Esophagus muscularis mucosa (tissue), 4 donors: ENCODE data around the gene KIR3DL2. TPM values are rescaled to one million over a fixed set of nuclear protein-coding genes. Genes with fewer than 3 reads are reported as not detected.
A peak's percentile ranks its signal among the peaks of the same experiment; 100 is the strongest.
"Not testable (repeated sequence)": the region's sequence is repeated elsewhere in the genome, so short reads cannot be mapped to it uniquely, and the experiment has no call there.

Source experiments
- DNase-seq: peaks from one replicate; pipeline ENCODE4 v3.0.0-alpha.2; 2017; ENCODE audit errors: extremely low spot score
- H3K27ac ChIP-seq, 4 donors: fragments of 200-600 bp; sonication (generic); replicated peaks in 1 of 4; 1 replicate in 3 of 4; 2 replicates in 1 of 4; pipeline ENCODE4 v1.5.1; 2016 to 2019; ENCODE audit warnings: mild to moderate bottlenecking in 1 of 4
- H3K27me3 ChIP-seq, 4 donors: fragments of 200-600 bp; sonication (generic); one replicate each; pipeline versions ENCODE4 v1.5.1 to v1.6.0; 2016 to 2019
- H3K36me3 ChIP-seq, 4 donors: fragments of 200-600 bp; sonication (generic); one replicate each; pipeline ENCODE4 v1.5.1; 2016 to 2019
- H3K4me1 ChIP-seq, 4 donors: fragments of 200-600 bp; sonication (generic); one replicate each; pipeline ENCODE4 v1.5.1; 2016 to 2019
- H3K4me3 ChIP-seq, 4 donors: fragments of 200-600 bp; sonication (generic); 1 replicate in 2 of 4; 2 replicates in 2 of 4; pipeline ENCODE4 v1.5.1; 2016 to 2019; ENCODE audit warnings: mild to moderate bottlenecking in 4 of 4, moderate library complexity in 1 of 4
- H3K9me3 ChIP-seq, 4 donors: fragments of 200-600 bp; sonication (generic); 1 replicate in 3 of 4; 2 replicates in 1 of 4; pipeline ENCODE4 v1.5.1; 2016 to 2019
- EP300 ChIP-seq: sonication (generic); formaldehyde crosslinking; IDR thresholded peaks from one replicate; pipeline ENCODE4 v1.6.1; 2017; ENCODE audit warnings: antibody characterized with exemption
- POLR2A ChIP-seq: fragments of 450-650 bp; IDR thresholded peaks from one replicate; pipeline ENCODE4 v1.6.1; 2017; ENCODE audit warnings: antibody characterized with exemption, moderate library complexity, mild to moderate bottlenecking, low read depth
- POLR2AphosphoS5 ChIP-seq, 2 donors: sonication (generic); formaldehyde crosslinking; IDR thresholded peaks; one replicate each; pipeline ENCODE4 v1.6.1; 2017; ENCODE audit warnings: antibody characterized with exemption in 2 of 2
- WGBS: methylation state at CpG from one replicate; pipeline ENCODE4 v1.1.5; 2018; 5-methylcytosine and 5-hydroxymethylcytosine counted together
- intact Hi-C: fragments of 100-400 bp; cut with DNase I; formaldehyde crosslinking; loops from one replicate; pipeline ENCODE4 v1.15.1; 2023
- total RNA-seq, 4 donors: library from RNA; depleted of rRNA; stranded (reverse); fragments of >200 nt; gene quantifications; one replicate each; pipeline versions ENCODE4 v1.1.0 to v1.2.1, GENCODE V29; 2016
- TF ChIP-seq, protein P1 (sequence below), 3 experiments: fragments of 200-600 bp in 2 of 3; fragments of 450-650 bp in 1 of 3; sonication (generic) in 2 of 3; IDR thresholded peaks; one replicate each; pipeline ENCODE4 v1.5.1; 2017 to 2019; ENCODE audit warnings: antibody characterized with exemption in 3 of 3, mild to moderate bottlenecking in 2 of 3, moderate library complexity in 1 of 3

Gene KIR3DL2
- total RNA-seq, 4 donors from 2014 or later, result not detected

DNA sequence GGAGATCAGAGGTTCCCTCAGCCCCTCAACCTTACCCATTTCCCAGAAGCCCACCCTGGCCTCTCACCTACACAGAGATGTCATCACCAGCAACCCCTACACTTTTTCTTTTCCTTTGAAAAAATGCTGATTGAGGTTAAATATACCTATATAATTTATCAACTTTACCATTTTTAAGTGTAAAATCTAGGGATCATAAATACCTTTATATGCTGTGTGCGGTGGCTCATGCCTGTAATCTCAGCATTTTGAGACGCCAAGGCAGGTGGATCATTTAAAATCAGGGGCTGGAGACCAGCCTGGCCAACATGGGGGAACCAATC lies 43.8 kb upstream of the KIR3DL2 start:
- no peak overlapping the region for H3K4me3 ChIP-seq
- peak; percentile 3 for DNase-seq
- H3K27ac ChIP-seq, result no peak overlapping the region
- peaks cover 0 to 30% (median 0%) of the 10 kb centered on the region in 4 donors for H3K27me3 ChIP-seq
- WGBS, result 59% methylated on average over 2 of the region's 2 CpGs
- intact Hi-C loops, result no loop called here
- H3K9me3 ChIP-seq, result no peaks in the 10 kb centered on the region
- no peaks in the 10 kb centered on the region for H3K36me3 ChIP-seq
- no peak for TF ChIP-seq POLR2AphosphoS5 (IDR thresholded peaks at IDR 0.05)
- no peak for TF ChIP-seq POLR2A
- TF ChIP-seq, protein P1, sequence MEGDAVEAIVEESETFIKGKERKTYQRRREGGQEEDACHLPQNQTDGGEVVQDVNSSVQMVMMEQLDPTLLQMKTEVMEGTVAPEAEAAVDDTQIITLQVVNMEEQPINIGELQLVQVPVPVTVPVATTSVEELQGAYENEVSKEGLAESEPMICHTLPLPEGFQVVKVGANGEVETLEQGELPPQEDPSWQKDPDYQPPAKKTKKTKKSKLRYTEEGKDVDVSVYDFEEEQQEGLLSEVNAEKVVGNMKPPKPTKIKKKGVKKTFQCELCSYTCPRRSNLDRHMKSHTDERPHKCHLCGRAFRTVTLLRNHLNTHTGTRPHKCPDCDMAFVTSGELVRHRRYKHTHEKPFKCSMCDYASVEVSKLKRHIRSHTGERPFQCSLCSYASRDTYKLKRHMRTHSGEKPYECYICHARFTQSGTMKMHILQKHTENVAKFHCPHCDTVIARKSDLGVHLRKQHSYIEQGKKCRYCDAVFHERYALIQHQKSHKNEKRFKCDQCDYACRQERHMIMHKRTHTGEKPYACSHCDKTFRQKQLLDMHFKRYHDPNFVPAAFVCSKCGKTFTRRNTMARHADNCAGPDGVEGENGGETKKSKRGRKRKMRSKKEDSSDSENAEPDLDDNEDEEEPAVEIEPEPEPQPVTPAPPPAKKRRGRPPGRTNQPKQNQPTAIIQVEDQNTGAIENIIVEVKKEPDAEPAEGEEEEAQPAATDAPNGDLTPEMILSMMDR (IDR thresholded peaks at IDR 0.05), result no peak
- TF ChIP-seq EP300, result no peak
- no peaks in the 10 kb centered on the region for H3K4me1 ChIP-seq

DNA sequence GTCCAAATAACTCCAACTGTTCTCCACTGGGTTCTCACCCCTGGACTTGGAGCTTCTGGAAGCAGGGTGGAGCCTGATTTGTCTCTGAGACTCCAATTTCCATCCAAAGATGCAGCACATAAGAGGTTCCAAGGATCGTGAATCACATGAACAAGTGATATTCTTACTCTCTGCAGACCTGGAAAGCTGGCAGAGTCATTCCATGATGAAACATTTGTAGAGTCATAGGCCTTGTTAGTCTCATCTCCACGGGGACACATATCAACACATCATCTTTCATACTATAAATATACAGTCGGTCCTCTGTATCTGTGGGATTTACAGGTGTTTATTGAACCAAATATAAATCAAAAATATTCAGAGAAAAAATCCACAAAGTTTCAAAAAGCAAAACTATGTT lies 35.7 kb upstream of the KIR3DL2 start:
- H3K27ac ChIP-seq, H3K4me3 ChIP-seq, H3K9me3 ChIP-seq, intact Hi-C loops, H3K4me1 ChIP-seq, H3K36me3 ChIP-seq, DNase-seq: not testable (repeated sequence)
- WGBS, result 68% methylated on average over 3 of the region's 3 CpGs
- peaks cover 0 to 16% (median 0%) of the 10 kb centered on the region in 4 donors for H3K27me3 ChIP-seq

DNA sequence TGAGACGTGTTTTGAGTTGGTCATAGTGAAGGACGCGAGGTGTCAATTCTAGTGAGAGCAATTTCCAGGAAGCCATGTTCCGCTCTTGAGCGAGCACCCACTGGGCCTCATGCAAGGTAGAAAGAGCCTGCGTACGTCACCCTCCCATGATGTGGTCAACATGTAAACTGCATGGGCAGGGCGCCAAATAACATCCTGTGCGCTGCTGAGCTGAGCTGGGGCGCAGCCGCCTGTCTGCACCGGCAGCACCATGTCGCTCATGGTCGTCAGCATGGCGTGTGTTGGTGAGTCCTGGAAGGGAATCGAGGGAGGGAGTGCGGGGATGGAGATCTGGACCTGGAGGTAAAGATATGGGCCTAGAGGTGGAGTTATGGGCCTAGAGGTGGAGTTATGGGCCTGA lies 34.0 kb upstream of the KIR3DL2 start, which contains the start of gene KIR3DL1:
TSS of gene KIR3DL1 (plus strand) at position 218 of the 400 bp plus-strand sequence.
- WGBS, result 90% methylated on average over 15 of the region's 17 CpGs
- DNase-seq, H3K9me3 ChIP-seq, H3K4me1 ChIP-seq, intact Hi-C loops, H3K4me3 ChIP-seq, H3K36me3 ChIP-seq, H3K27ac ChIP-seq: not testable (repeated sequence)
- peaks cover 0 to 23% (median 0%) of the 10 kb centered on the region in 4 donors for H3K27me3 ChIP-seq

DNA sequence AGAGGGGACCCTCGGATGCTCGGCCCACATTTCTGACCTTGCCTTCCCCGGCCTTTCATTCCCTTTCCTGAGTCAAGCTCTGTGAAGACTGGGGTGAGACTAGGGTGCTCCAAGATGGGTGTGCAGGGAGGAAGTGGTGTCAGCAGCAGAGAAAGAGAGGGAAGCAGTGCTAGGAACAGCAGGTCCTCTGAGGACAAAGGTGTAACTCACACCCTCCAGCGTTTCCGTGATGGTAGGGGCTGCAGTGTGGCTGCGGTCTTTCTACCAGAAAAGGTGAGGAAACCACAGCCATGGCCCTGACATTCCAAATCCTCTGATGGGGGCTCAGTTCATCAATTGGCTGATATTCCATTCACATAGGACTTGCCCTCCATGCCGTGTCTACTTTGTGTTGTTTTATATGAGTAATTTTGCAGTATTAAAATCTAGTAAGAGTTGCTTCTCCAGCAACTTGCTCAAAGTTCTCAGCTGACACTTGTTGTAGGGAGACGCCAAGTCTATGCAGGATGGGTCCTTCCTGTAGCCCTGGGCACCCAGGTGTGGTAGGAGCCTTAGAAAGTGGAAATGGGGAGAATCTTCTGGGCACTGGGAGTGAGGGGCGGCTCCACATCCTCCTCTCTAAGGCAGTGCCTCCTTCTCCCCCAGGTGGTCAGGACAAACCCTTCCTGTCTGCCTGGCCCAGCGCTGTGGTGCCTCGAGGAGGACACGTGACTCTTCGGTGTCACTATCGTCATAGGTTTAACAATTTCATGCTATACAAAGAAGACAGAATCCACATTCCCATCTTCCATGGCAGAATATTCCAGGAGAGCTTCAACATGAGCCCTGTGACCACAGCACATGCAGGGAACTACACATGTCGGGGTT lies 32.3 kb upstream of the KIR3DL2 start:
- intact Hi-C loops, result no loop called here
- H3K36me3 ChIP-seq, result no peaks in the 10 kb centered on the region
- H3K9me3 ChIP-seq, result no peaks in the 10 kb centered on the region
- no peak overlapping the region for H3K27ac ChIP-seq
- no peak overlapping the region for H3K4me3 ChIP-seq
- no peak for DNase-seq
- H3K27me3 ChIP-seq, result peaks cover 0 to 20% (median 0%) of the 10 kb centered on the region in 4 donors
- H3K4me1 ChIP-seq, result no peaks in the 10 kb centered on the region
- WGBS, result 86% methylated on average over 13 of the region's 15 CpGs
- TF ChIP-seq POLR2A (no peak), EP300 (no peak), POLR2AphosphoS5 (IDR thresholded peaks at IDR 0.05) (no peak)
- TF ChIP-seq, protein P1 (IDR thresholded peaks at IDR 0.05), result no peak

DNA sequence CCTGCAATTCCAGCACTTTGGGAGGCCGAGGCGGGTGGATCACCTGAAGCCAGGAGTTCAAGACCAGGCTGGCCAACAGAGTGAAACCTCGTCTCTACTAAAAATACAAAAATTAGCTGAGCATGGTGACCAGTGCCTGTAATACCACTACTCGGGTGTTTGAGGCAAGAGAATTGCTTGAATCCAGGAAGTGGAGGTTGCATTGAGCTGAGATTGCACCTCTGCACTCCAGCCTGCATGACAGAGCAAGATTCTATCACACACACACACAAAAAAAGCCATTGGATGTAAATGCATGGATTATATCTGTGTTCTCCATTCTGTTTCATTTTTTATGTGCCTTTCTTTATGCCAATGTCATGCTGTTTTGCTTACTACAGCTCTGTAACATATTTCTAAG lies 25.8 kb upstream of the KIR3DL2 start:
- H3K4me3 ChIP-seq, intact Hi-C loops, H3K27ac ChIP-seq, H3K27me3 ChIP-seq, DNase-seq, H3K36me3 ChIP-seq, H3K4me1 ChIP-seq, H3K9me3 ChIP-seq: not testable (repeated sequence)
- 62% methylated on average over 4 of the region's 4 CpGs for WGBS

DNA sequence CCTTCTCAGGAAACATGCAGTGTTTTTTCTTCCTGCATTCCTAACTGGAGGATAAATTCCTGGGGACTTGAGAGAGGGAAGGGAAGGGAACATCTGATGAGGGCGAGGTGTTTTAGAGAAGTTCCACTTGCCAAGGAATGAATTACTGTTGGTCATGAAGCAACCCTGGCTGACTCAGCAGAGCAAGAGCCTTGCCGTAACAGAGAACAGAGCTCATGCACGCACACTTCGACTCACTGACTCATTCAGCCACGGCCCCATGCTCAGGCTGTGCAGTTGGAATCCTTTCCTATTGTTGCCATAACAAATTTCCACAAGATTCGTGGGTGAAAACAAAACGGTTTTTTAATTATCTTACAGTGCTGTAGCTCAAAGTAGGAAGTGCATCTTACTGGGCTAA lies 24.9 kb upstream of the KIR3DL2 start:
- not testable (repeated sequence) for H3K4me3 ChIP-seq
- WGBS, result 28% methylated on average over 6 of the region's 7 CpGs

DNA sequence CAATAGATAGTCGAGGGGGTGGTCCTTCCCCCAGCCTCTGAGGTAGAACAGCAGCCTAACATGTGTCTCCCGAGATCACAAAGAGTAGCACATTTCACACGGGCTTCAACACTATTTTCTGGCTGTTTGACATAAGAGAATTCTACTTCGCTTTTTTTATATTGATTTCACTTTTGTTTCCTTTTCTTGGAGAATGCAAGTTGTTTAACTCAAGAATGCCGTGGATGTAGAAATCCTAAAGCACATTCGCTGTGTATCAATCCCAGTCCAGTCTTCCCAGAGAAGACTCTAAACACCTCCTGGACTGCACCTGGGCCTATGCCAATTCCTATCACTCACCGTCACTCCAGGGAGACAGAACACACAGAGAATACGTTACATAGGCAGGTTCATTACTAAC lies 22.2 kb upstream of the KIR3DL2 start:
- H3K36me3 ChIP-seq, intact Hi-C loops, DNase-seq, H3K9me3 ChIP-seq, H3K4me1 ChIP-seq, H3K27ac ChIP-seq, H3K27me3 ChIP-seq, H3K4me3 ChIP-seq: not testable (repeated sequence)
- 72% methylated on average over 7 of the region's 8 CpGs for whole genome bisulfite sequencing

More for the DNA sequence above, 24.9 kb upstream of the KIR3DL2 start:
- H3K36me3 ChIP-seq, H3K27me3 ChIP-seq, H3K27ac ChIP-seq, H3K4me1 ChIP-seq, H3K9me3 ChIP-seq, DNase-seq, intact Hi-C loops: not testable (repeated sequence)

DNA sequence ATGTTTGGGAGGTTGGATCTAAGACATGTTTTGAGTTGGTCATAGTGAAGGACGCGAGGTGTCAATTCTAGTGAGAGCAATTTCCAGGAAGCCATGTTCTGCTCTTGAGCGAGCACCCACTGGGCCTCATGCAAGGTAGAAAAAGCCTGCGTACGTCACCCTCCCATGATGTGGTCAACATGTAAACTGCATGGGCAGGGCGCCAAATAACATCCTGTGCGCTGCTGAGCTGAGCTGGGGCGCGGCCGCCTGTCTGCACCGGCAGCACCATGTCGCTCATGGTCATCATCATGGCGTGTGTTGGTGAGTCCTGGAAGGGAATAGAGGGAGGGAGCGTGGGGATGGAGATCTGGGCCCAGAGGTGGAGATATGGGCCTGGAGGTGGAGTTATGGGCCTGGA lies 17.7 kb upstream of the KIR3DL2 start, which contains the start of gene KIR2DS4:
TSS of gene KIR2DS4 (plus strand) at position 181 of the 400 bp plus-strand sequence.
- H3K4me1 ChIP-seq, DNase-seq, intact Hi-C loops, H3K27ac ChIP-seq, H3K4me3 ChIP-seq, H3K36me3 ChIP-seq, H3K9me3 ChIP-seq, H3K27me3 ChIP-seq: not testable (repeated sequence)
- WGBS, result 93% methylated on average over 14 of the region's 14 CpGs

DNA sequence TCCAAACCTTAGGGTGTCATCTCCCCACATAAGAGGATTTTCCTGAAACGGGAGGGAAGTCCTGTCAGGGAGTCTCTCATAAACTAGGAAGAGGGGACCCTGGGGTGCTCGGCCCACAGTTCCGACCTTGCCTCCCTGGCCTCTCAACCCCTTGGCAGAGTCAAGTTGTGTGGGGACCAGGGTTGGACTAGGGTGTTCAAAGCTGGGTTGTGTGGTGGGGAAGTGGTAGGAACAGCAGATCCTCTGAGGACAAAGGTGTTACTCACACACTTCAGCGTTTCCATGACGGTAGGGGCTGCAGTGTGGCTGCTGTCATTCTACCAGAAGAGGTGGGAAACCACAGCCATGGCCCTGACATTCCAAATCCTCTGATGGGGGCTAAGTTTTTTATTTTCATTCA lies 15.1 kb upstream of the KIR3DL2 start:
- H3K9me3 ChIP-seq, H3K36me3 ChIP-seq, H3K4me3 ChIP-seq, H3K27ac ChIP-seq, H3K4me1 ChIP-seq, intact Hi-C loops, H3K27me3 ChIP-seq, DNase-seq: not testable (repeated sequence)
- WGBS, result 69% methylated on average over 5 of the region's 5 CpGs

DNA sequence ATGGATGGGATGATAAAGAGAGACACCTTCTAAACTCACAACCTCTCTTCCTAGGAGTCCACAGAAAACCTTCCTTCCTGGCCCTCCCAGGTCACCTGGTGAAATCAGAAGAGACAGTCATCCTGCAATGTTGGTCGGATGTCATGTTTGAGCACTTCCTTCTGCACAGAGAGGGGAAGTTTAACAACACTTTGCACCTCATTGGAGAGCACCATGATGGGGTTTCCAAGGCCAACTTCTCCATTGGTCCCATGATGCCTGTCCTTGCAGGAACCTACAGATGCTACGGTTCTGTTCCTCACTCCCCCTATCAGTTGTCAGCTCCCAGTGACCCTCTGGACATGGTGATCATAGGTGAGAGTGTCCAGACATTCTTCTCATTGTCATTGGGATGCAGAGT lies 12.7 kb upstream of the KIR3DL2 start:
- H3K27ac ChIP-seq, H3K36me3 ChIP-seq, H3K4me3 ChIP-seq, H3K4me1 ChIP-seq, H3K27me3 ChIP-seq, intact Hi-C loops, H3K9me3 ChIP-seq, DNase-seq: not testable (repeated sequence)
- 33% methylated on average over 2 of the region's 2 CpGs for WGBS
